Measurements from ENCODE around the gene PLK4.

DNA sequence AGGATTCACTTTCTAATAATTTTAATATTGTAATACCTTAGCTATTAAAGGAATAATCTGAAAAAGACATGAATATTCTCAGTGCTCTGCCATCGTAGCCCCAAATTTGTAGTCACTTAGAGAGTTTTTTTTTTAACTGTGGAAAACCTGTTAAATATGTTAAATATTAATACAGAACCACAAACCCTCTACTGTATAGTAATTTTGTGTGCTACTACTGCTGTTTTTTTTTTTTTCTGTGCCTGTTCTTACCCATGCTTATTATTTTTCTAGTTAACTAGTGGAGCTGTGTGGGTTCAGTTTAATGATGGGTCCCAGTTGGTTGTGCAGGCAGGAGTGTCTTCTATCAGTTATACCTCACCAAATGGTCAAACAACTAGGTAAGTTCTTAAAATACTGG lies 15.8 kb downstream of the PLK4 start:
- TF ChIP-seq REST (IDR thresholded peaks at IDR 0.05; ENCODE audit: insufficient replicate concordance, low read depth) (no peak), POLR2AphosphoS5 (IDR thresholded peaks at IDR 0.05; ENCODE audit: low read depth) (no peak), SPI1 (IDR thresholded peaks at IDR 0.05; ENCODE audit: borderline replicate concordance, low read depth) (no peak), GABPA (IDR thresholded peaks at IDR 0.05; ENCODE audit: low read depth) (no peak)
- TF ChIP-seq, protein P1, sequence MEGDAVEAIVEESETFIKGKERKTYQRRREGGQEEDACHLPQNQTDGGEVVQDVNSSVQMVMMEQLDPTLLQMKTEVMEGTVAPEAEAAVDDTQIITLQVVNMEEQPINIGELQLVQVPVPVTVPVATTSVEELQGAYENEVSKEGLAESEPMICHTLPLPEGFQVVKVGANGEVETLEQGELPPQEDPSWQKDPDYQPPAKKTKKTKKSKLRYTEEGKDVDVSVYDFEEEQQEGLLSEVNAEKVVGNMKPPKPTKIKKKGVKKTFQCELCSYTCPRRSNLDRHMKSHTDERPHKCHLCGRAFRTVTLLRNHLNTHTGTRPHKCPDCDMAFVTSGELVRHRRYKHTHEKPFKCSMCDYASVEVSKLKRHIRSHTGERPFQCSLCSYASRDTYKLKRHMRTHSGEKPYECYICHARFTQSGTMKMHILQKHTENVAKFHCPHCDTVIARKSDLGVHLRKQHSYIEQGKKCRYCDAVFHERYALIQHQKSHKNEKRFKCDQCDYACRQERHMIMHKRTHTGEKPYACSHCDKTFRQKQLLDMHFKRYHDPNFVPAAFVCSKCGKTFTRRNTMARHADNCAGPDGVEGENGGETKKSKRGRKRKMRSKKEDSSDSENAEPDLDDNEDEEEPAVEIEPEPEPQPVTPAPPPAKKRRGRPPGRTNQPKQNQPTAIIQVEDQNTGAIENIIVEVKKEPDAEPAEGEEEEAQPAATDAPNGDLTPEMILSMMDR (IDR thresholded peaks at IDR 0.05; ENCODE audit: insufficient read depth, low read length) = no peak

Data from HL-60 (cell line).